Chondrocyte (in vitro differentiated cells): Measurements from ENCODE around the gene OR1I1. TPM values are rescaled to one million over a fixed set of nuclear protein-coding genes. Genes with fewer than 3 reads are reported as not detected.

Experiments
- DNase-seq: peaks from one replicate; pipeline ENCODE4 v3.0.0; 2021; ENCODE audit warnings: mixed read lengths, low spot score
- H3K27ac Mint-ChIP-seq: one replicate; pipeline ENCODE4 v1.8.0; 2021; ENCODE audit warnings: mild to moderate bottlenecking, moderate library complexity, mixed read lengths; ENCODE audit not compliant: unreplicated experiment
- H3K27me3 Mint-ChIP-seq: 2 replicates; pipeline ENCODE4 v1.8.0; 2021; ENCODE audit warnings: low read depth, mixed read lengths
- H3K36me3 Mint-ChIP-seq: 2 replicates; pipeline ENCODE4 v1.8.0; 2021; ENCODE audit warnings: low read depth, mixed read lengths
- H3K4me1 Mint-ChIP-seq: 2 replicates; pipeline ENCODE4 v1.8.0; 2021; ENCODE audit warnings: low read depth, mild to moderate bottlenecking, mixed read lengths
- H3K4me3 Mint-ChIP-seq: one replicate; pipeline ENCODE4 v1.8.0; 2021; ENCODE audit warnings: mild to moderate bottlenecking, moderate library complexity, mixed read lengths; ENCODE audit not compliant: unreplicated experiment
- H3K9me3 Mint-ChIP-seq: 2 replicates; pipeline ENCODE4 v1.8.0; 2021; ENCODE audit warnings: low read depth, mixed read lengths
- long read RNA-seq: library from polyadenylated mRNA; stranded (forward); transcript quantifications from one replicate; pipeline ENCODE4 v2.0.0, GENCODE V29; 2021
- total RNA-seq: library from RNA; stranded (reverse); gene quantifications from 3 replicates; pipeline ENCODE4 v1.2.1, GENCODE V29; 2021
- TF ChIP-seq, protein P1 (sequence below): fragments of 200-600 bp; sonication (generic); IDR thresholded peaks from 2 replicates; pipeline ENCODE4 v1.5.0; 2021; ENCODE audit warnings: antibody characterized with exemption, mild to moderate bottlenecking, moderate library complexity

The OR1I1 gene, protein sequence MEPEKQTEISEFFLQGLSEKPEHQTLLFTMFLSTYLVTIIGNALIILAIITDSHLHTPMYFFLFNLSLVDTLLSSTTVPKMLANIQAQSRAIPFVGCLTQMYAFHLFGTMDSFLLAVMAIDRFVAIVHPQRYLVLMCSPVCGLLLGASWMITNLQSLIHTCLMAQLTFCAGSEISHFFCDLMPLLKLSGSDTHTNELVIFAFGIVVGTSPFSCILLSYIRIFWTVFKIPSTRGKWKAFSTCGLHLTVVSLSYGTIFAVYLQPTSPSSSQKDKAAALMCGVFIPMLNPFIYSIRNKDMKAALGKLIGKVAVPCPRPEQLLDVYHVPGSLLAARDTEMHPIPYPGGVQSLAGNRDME
- not detected in 3 replicates for total RNA-seq
- long read RNA-seq = 0 reads

GRCh38 chr19:15081911-15082310, at the start of gene OR1I1:
Gene OR1I1, plus strand, starts transcription at chr19:15082211. Its CDS starts 4,855 bp downstream, at chr19:15087066.
- no peak within 1 kb of the TSS for H3K4me3 Mint-ChIP-seq
- no peaks in the 10 kb centered on the region for H3K9me3 Mint-ChIP-seq
- TF ChIP-seq, protein P1, sequence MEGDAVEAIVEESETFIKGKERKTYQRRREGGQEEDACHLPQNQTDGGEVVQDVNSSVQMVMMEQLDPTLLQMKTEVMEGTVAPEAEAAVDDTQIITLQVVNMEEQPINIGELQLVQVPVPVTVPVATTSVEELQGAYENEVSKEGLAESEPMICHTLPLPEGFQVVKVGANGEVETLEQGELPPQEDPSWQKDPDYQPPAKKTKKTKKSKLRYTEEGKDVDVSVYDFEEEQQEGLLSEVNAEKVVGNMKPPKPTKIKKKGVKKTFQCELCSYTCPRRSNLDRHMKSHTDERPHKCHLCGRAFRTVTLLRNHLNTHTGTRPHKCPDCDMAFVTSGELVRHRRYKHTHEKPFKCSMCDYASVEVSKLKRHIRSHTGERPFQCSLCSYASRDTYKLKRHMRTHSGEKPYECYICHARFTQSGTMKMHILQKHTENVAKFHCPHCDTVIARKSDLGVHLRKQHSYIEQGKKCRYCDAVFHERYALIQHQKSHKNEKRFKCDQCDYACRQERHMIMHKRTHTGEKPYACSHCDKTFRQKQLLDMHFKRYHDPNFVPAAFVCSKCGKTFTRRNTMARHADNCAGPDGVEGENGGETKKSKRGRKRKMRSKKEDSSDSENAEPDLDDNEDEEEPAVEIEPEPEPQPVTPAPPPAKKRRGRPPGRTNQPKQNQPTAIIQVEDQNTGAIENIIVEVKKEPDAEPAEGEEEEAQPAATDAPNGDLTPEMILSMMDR = no peak
- H3K4me1 Mint-ChIP-seq = no peaks in the 10 kb centered on the region
- H3K27ac Mint-ChIP-seq = no peak within 1 kb of the TSS
- no peaks in the 10 kb centered on the region for H3K36me3 Mint-ChIP-seq
- no peak for DNase-seq
- peaks cover 41% of the 10 kb centered on the region for H3K27me3 Mint-ChIP-seq

DNA sequence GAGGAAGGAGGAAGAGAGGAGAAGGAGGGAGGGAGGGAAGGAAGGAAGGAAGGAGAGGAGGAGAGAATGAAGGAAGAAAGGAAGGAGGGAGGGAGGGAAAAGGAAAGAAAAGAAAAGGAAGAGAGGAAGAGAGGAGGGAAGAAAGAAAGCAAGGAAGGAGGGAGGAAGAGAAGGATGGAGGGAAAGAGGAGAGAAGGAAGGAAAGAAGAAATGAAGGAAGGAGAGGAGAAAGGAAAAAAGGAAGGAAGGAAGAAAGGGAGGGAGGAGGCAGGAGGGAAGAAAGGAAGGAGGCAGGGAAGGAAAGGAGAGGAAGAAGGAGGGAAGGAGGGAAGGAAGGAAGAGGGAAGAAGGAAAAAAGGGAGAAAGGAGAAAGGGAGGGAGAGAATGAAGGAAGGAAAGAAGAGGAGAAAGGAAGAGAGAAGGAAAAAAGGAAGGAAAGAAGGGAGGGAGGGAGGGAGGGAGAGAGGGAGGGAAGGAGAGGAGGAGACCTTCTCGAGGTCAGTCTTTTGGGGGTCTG, 46.2 kb upstream of the OR1I1 start:
- Mint-ChIP-seq H3K27me3 (peaks cover 12% of the 10 kb centered on the region), H3K9me3 (no peaks in the 10 kb centered on the region), H3K27ac (no peak overlapping the region), H3K36me3 (no peaks in the 10 kb centered on the region), H3K4me3 (no peak overlapping the region), H3K4me1 (no peaks in the 10 kb centered on the region)
- no peak for DNase-seq
- TF ChIP-seq, protein P1 = no peak

- TF ChIP-seq, protein P1 = no peak
- Mint-ChIP-seq H3K36me3 (no peaks in the 10 kb centered on the region), H3K9me3 (no peaks in the 10 kb centered on the region), H3K4me3 (no peak overlapping the region), H3K27ac (no peak overlapping the region), H3K4me1 (no peaks in the 10 kb centered on the region), H3K27me3 (peaks cover 10% of the 10 kb centered on the region)
- no peak for DNase-seq
These were observed 44.4 kb upstream of the OR1I1 start for GRCh38 chr19:15037586-15037985.

DNA sequence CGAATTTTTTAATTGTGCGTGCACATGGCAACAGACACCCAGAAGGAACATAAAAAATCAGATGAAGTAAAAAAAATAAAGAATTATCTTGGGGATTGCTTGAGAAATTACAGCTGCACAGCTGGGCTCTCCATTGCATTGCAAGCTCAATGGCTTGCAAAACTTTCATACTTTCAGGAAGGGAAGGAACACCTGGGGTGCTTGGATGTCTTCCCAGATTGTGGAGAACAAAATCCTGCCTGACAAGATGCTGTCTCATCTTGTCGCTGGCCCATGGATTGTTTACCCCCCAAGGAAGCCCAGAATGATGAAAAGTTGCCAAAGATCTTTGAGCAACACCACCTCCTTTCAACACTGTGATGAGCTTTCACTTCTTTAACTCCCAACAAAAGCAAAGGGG, 43.7 kb upstream of the OR1I1 start:
- peaks cover 10% of the 10 kb centered on the region for H3K27me3 Mint-ChIP-seq
- no peaks in the 10 kb centered on the region for H3K36me3 Mint-ChIP-seq
- H3K4me1 Mint-ChIP-seq = no peaks in the 10 kb centered on the region
- TF ChIP-seq, protein P1 = no peak
- H3K4me3 Mint-ChIP-seq = no peak overlapping the region
- DNase-seq = no peak
- no peak overlapping the region for H3K27ac Mint-ChIP-seq
- H3K9me3 Mint-ChIP-seq = no peaks in the 10 kb centered on the region

- Mint-ChIP-seq H3K27ac (no peak overlapping the region), H3K27me3 (peaks cover 3% of the 10 kb centered on the region), H3K36me3 (no peaks in the 10 kb centered on the region), H3K4me3 (no peak overlapping the region), H3K4me1 (no peaks in the 10 kb centered on the region), H3K9me3 (no peaks in the 10 kb centered on the region)
- TF ChIP-seq, protein P1 = no peak
- no peak for DNase-seq
These were observed 40.0 kb upstream of the OR1I1 start for GRCh38 chr19:15042003-15042402.
